Measurements from ENCODE around the gene HNRNPD. TPM values are rescaled to one million over a fixed set of nuclear protein-coding genes. Genes with fewer than 3 reads are reported as not detected.
A peak's percentile ranks its signal among the peaks of the same experiment; 100 is the strongest.
"Not testable (repeated sequence)": the region's sequence is repeated elsewhere in the genome, so short reads cannot be mapped to it uniquely, and the experiment has no call there.

Gene HNRNPD
- 481 and 492 TPM in 2 replicates for total RNA-seq

GRCh38 chr4:82373816-82374625, at the start of gene HNRNPD:
Gene HNRNPD (minus strand): TSS chr4:82373991. CDS start chr4:82373678, 313 bp downstream.
- Mint-ChIP-seq H3K36me3 (ENCODE audit: low read depth) (peaks cover 66% of the 10 kb centered on the region), H3K27me3 (no peaks in the 10 kb centered on the region), H3K4me3 (peak within 1 kb of the TSS; percentile 91), H3K9me3 (no peaks in the 10 kb centered on the region), H3K4me1 (peaks cover 38% of the 10 kb centered on the region), H3K27ac (peak within 1 kb of the TSS; percentile 98)
- peak; percentile 97 for DNase-seq
- intact Hi-C loops (cut with micrococcal nuclease), result loop anchor here (1.0 to 10.0 kb wide), 10 partner anchors 15 to 1111 kb away; partner anchors contain the start of genes ABRAXAS1, HELQ, LIN54 and MRPS18C

GRCh38 chr4:82422616-82423015, 48.8 kb upstream of the HNRNPD start:
- intact Hi-C loops (cut with micrococcal nuclease), result no loop called here
- Mint-ChIP-seq H3K4me3 (no peak overlapping the region), H3K27me3 (peaks cover 10% of the 10 kb centered on the region)

GRCh38 chr4:82421796-82422560, 48.2 kb upstream of the HNRNPD start:
- peaks cover 26% of the 10 kb centered on the region for H3K4me1 Mint-ChIP-seq
- peaks cover 5% of the 10 kb centered on the region for H3K9me3 Mint-ChIP-seq
- intact Hi-C loops (cut with micrococcal nuclease), result no loop called here
- H3K4me3 Mint-ChIP-seq, result no peak overlapping the region
- H3K36me3 Mint-ChIP-seq (ENCODE audit: low read depth), result peaks cover 47% of the 10 kb centered on the region
- peaks cover 13% of the 10 kb centered on the region for H3K27me3 Mint-ChIP-seq
- no peak overlapping the region for H3K27ac Mint-ChIP-seq
- DNase-seq, result no peak

More at GRCh38 chr4:82422616-82423015, 48.8 kb upstream of the HNRNPD start:
- H3K4me1 Mint-ChIP-seq, result peaks cover 33% of the 10 kb centered on the region
- peaks cover 5% of the 10 kb centered on the region for H3K9me3 Mint-ChIP-seq
- DNase-seq, result no peak
- peaks cover 54% of the 10 kb centered on the region for H3K36me3 Mint-ChIP-seq (ENCODE audit: low read depth)
- no peak overlapping the region for H3K27ac Mint-ChIP-seq

- no peak overlapping the region for H3K27ac Mint-ChIP-seq
- H3K9me3 Mint-ChIP-seq, result peaks cover 5% of the 10 kb centered on the region
- peaks cover 32% of the 10 kb centered on the region for H3K27me3 Mint-ChIP-seq
- intact Hi-C loops (cut with micrococcal nuclease), result no loop called here
- H3K4me1 Mint-ChIP-seq, result peaks cover 9% of the 10 kb centered on the region
- no peak overlapping the region for H3K4me3 Mint-ChIP-seq
- H3K36me3 Mint-ChIP-seq (ENCODE audit: low read depth), result peaks cover 22% of the 10 kb centered on the region
- DNase-seq, result no peak
Observed at GRCh38 chr4:82419451-82419850, 45.7 kb upstream of the HNRNPD start.

- no peak overlapping the region for H3K27ac Mint-ChIP-seq
- H3K4me3 Mint-ChIP-seq, result no peak overlapping the region
- no peaks in the 10 kb centered on the region for H3K36me3 Mint-ChIP-seq (ENCODE audit: low read depth)
- peaks cover 5% of the 10 kb centered on the region for H3K9me3 Mint-ChIP-seq
- H3K27me3 Mint-ChIP-seq, result peaks cover 36% of the 10 kb centered on the region
- H3K4me1 Mint-ChIP-seq, result no peaks in the 10 kb centered on the region
- DNase-seq, result no peak
- intact Hi-C loops (cut with micrococcal nuclease), result no loop called here
Observed at GRCh38 chr4:82415922-82416365, 42.2 kb upstream of the HNRNPD start.

GRCh38 chr4:82415061-82415460, 41.3 kb upstream of the HNRNPD start:
- DNase-seq; intact Hi-C loops (cut with micrococcal nuclease); H3K27ac Mint-ChIP-seq; H3K4me1 Mint-ChIP-seq; H3K36me3 Mint-ChIP-seq (ENCODE audit: low read depth); H3K9me3 Mint-ChIP-seq; H3K4me3 Mint-ChIP-seq: not testable (repeated sequence)
- peaks cover 36% of the 10 kb centered on the region for H3K27me3 Mint-ChIP-seq

- Mint-ChIP-seq H3K27ac (no peak overlapping the region), H3K4me3 (no peak overlapping the region), H3K27me3 (peaks cover 18% of the 10 kb centered on the region), H3K9me3 (no peaks in the 10 kb centered on the region), H3K36me3 (ENCODE audit: low read depth) (no peaks in the 10 kb centered on the region), H3K4me1 (no peaks in the 10 kb centered on the region)
- intact Hi-C loops (cut with micrococcal nuclease), result no loop called here
- DNase-seq, result no peak
Observed at GRCh38 chr4:82403725-82404124, 29.9 kb upstream of the HNRNPD start.

- no peak for DNase-seq
- H3K4me1 Mint-ChIP-seq, result no peaks in the 10 kb centered on the region
- no peak overlapping the region for H3K4me3 Mint-ChIP-seq
- intact Hi-C loops (cut with micrococcal nuclease), result no loop called here
- H3K27me3 Mint-ChIP-seq, result peaks cover 21% of the 10 kb centered on the region
- no peaks in the 10 kb centered on the region for H3K36me3 Mint-ChIP-seq (ENCODE audit: low read depth)
- no peaks in the 10 kb centered on the region for H3K9me3 Mint-ChIP-seq
- no peak overlapping the region for H3K27ac Mint-ChIP-seq
Observed at GRCh38 chr4:82402196-82402775, 28.5 kb upstream of the HNRNPD start.

- DNase-seq, result no peak
- intact Hi-C loops (cut with micrococcal nuclease), result no loop called here
- no peaks in the 10 kb centered on the region for H3K9me3 Mint-ChIP-seq
Observed at GRCh38 chr4:82401600-82401999, 27.8 kb upstream of the HNRNPD start.

GRCh38 chr4:82398263-82398662, 24.5 kb upstream of the HNRNPD start:
- peaks cover 18% of the 10 kb centered on the region for H3K27me3 Mint-ChIP-seq
- H3K36me3 Mint-ChIP-seq (ENCODE audit: low read depth), result no peaks in the 10 kb centered on the region
- intact Hi-C loops (cut with micrococcal nuclease), result no loop called here
- H3K4me3 Mint-ChIP-seq, result no peak overlapping the region
- no peak for DNase-seq
- no peak overlapping the region for H3K27ac Mint-ChIP-seq
- no peaks in the 10 kb centered on the region for H3K9me3 Mint-ChIP-seq
- peaks cover 2% of the 10 kb centered on the region for H3K4me1 Mint-ChIP-seq

More at GRCh38 chr4:82401600-82401999, 27.8 kb upstream of the HNRNPD start:
- no peak overlapping the region for H3K27ac Mint-ChIP-seq
- H3K27me3 Mint-ChIP-seq, result peaks cover 21% of the 10 kb centered on the region
- no peak overlapping the region for H3K4me3 Mint-ChIP-seq
- H3K36me3 Mint-ChIP-seq (ENCODE audit: low read depth), result no peaks in the 10 kb centered on the region
- H3K4me1 Mint-ChIP-seq, result no peaks in the 10 kb centered on the region

GRCh38 chr4:82397527-82397926, 23.7 kb upstream of the HNRNPD start:
- no peaks in the 10 kb centered on the region for H3K9me3 Mint-ChIP-seq
- peaks cover 16% of the 10 kb centered on the region for H3K27me3 Mint-ChIP-seq
- H3K4me3 Mint-ChIP-seq, result no peak overlapping the region
- intact Hi-C loops (cut with micrococcal nuclease), result no loop called here
- peaks cover 2% of the 10 kb centered on the region for H3K4me1 Mint-ChIP-seq
- no peaks in the 10 kb centered on the region for H3K36me3 Mint-ChIP-seq (ENCODE audit: low read depth)
- H3K27ac Mint-ChIP-seq, result no peak overlapping the region
- no peak for DNase-seq

- no peak for DNase-seq
- Mint-ChIP-seq H3K4me3 (no peak overlapping the region), H3K36me3 (ENCODE audit: low read depth) (no peaks in the 10 kb centered on the region), H3K27ac (no peak overlapping the region), H3K4me1 (peaks cover 2% of the 10 kb centered on the region), H3K9me3 (no peaks in the 10 kb centered on the region), H3K27me3 (peaks cover 4% of the 10 kb centered on the region)
- intact Hi-C loops (cut with micrococcal nuclease), result no loop called here
Observed at GRCh38 chr4:82394896-82395295, 21.1 kb upstream of the HNRNPD start.

GRCh38 chr4:82390061-82390460, 16.3 kb upstream of the HNRNPD start:
- H3K9me3 Mint-ChIP-seq; H3K4me1 Mint-ChIP-seq; H3K36me3 Mint-ChIP-seq (ENCODE audit: low read depth); intact Hi-C loops (cut with micrococcal nuclease); H3K4me3 Mint-ChIP-seq; H3K27ac Mint-ChIP-seq; DNase-seq; H3K27me3 Mint-ChIP-seq: not testable (repeated sequence)

- no peaks in the 10 kb centered on the region for H3K4me1 Mint-ChIP-seq
- H3K4me3 Mint-ChIP-seq, result no peak overlapping the region
- peaks cover 5% of the 10 kb centered on the region for H3K9me3 Mint-ChIP-seq
- H3K27ac Mint-ChIP-seq, result no peak overlapping the region
- H3K36me3 Mint-ChIP-seq (ENCODE audit: low read depth), result no peaks in the 10 kb centered on the region
- intact Hi-C loops (cut with micrococcal nuclease), result no loop called here
- peaks cover 10% of the 10 kb centered on the region for H3K27me3 Mint-ChIP-seq
- no peak for DNase-seq
Observed at GRCh38 chr4:82388405-82388804, 14.6 kb upstream of the HNRNPD start.

Measured in activated CD4-positive, alpha-beta T cell treated with anti-CD3 and anti-CD28 coated beads, Interleukin-2, amount 10 ng/mL, durations not matched to agents 24 days and 14 days (primary cell).